Keratinocyte (primary cell): ENCODE data around the gene VAT1L. TPM values are rescaled to one million over a fixed set of nuclear protein-coding genes. Genes with fewer than 3 reads are reported as not detected.

ENCODE experiments used
- DNase-seq: peaks from one replicate; pipeline ENCODE4 v3.0.0-alpha.2; 2011; ENCODE audit warnings: low read depth, missing footprints, low spot score
- FAIRE-seq: peaks from 2 replicates; lab custom pipeline; 2011; peaks lifted over from hg19 to GRCh38; lab: Jason Lieb, UNC
- H2AFZ ChIP-seq: 2 replicates; pipeline ENCODE4 v1.6.0; 2012; ENCODE audit warnings: low read length, control low read depth, inconsistent platforms; ENCODE audit not compliant: control insufficient read depth
- H3K27ac ChIP-seq: 2 replicates; pipeline ENCODE4 v1.5.1; 2011; ENCODE audit warnings: low read length; ENCODE audit not compliant: control insufficient read depth, insufficient read depth
- H3K27me3 ChIP-seq: 3 replicates; pipeline ENCODE4 v1.6.0; 2011; ENCODE audit warnings: low read length; ENCODE audit not compliant: control insufficient read depth, insufficient read depth; ENCODE audit errors: extremely low read depth
- H3K36me3 ChIP-seq, 2 experiments: 2 replicates in 1 of 2; 3 replicates in 1 of 2; pipeline ENCODE4 v1.5.1; 2011; ENCODE audit warnings: low read length in 2 of 2, mild to moderate bottlenecking in 1 of 2; ENCODE audit not compliant: control insufficient read depth in 2 of 2, insufficient read depth in 2 of 2; ENCODE audit errors: extremely low read depth in 1 of 2
- H3K4me1 ChIP-seq: 3 replicates; pipeline ENCODE4 v1.5.1; 2011; ENCODE audit warnings: low read length; ENCODE audit not compliant: control insufficient read depth, insufficient read depth; ENCODE audit errors: extremely low read depth
- H3K4me2 ChIP-seq: 3 replicates; pipeline ENCODE4 v1.6.0; 2011; ENCODE audit warnings: low read depth, low read length; ENCODE audit not compliant: control insufficient read depth, insufficient read depth; ENCODE audit errors: extremely low read depth
- H3K4me3 ChIP-seq, 3 experiments: fragments of 200-600 bp in 1 of 3; sonication (generic) in 1 of 3; 2 replicates in 2 of 3; 3 replicates in 1 of 3; pipeline ENCODE4 v1.5.1; 2011 to 2016; ENCODE audit warnings: low read length in 3 of 3, mild to moderate bottlenecking in 3 of 3, control low read depth in 2 of 3, inconsistent platforms in 1 of 3, low read depth in 1 of 3, mixed read lengths in 1 of 3, mixed run types in 1 of 3, moderate library complexity in 1 of 3; ENCODE audit not compliant: control insufficient read depth in 2 of 3, insufficient read depth in 2 of 3; ENCODE audit errors: extremely low read depth in 1 of 3
- H3K79me2 ChIP-seq: 2 replicates; pipeline ENCODE4 v1.6.0; 2012; ENCODE audit warnings: low read length; ENCODE audit not compliant: control insufficient read depth, insufficient read depth
- H3K9ac ChIP-seq: 3 replicates; pipeline ENCODE4 v1.6.0; 2011; ENCODE audit warnings: low read length; ENCODE audit not compliant: control insufficient read depth, insufficient read depth; ENCODE audit errors: extremely low read depth
- H3K9me1 ChIP-seq: 3 replicates; pipeline ENCODE4 v1.6.0; 2011; ENCODE audit warnings: low read length; ENCODE audit not compliant: control insufficient read depth, insufficient read depth; ENCODE audit errors: extremely low read depth
- H3K9me3 ChIP-seq: 2 replicates; pipeline ENCODE4 v1.5.1; 2012; ENCODE audit warnings: low read depth, low read length; ENCODE audit not compliant: control insufficient read depth
- H4K20me1 ChIP-seq: 3 replicates; pipeline ENCODE4 v1.6.0; 2011; ENCODE audit warnings: low read length; ENCODE audit not compliant: control insufficient read depth, insufficient read depth; ENCODE audit errors: extremely low read depth
- CTCF ChIP-seq, 3 experiments: IDR thresholded peaks in 1 of 3; conservative IDR thresholded peaks in 1 of 3; optimal IDR thresholded peaks in 1 of 3; 2 replicates in 2 of 3; 3 replicates in 1 of 3; pipeline versions ENCODE3 to v1.5.1; 2011; ENCODE audit warnings: low read length in 3 of 3, mild to moderate bottlenecking in 3 of 3, moderate library complexity in 2 of 3, control low read depth in 1 of 3, inconsistent platforms in 1 of 3; ENCODE audit not compliant: insufficient read depth in 2 of 3; ENCODE audit errors: extremely low read depth in 1 of 3
- EZH2 ChIP-seq: IDR thresholded peaks from one replicate; pipeline ENCODE4 v1.6.1; 2012; ENCODE audit warnings: inconsistent platforms, mild to moderate bottlenecking, low read length, moderate library complexity
- dilution Hi-C: fragments of 300-500 bp; cut with MboI; formaldehyde crosslinking; loops from one replicate; pipeline ENCODE4 v1.7.0; 2020; ENCODE audit warnings: low sequenced_read_pairs; ENCODE audit not compliant: extremely low pct_ligation_motif_present
- polyA plus RNA-seq, 5 experiments: library from polyadenylated mRNA; depleted of rRNA in 3 of 5; stranded (reverse) in 3 of 5; stranded (forward) in 1 of 5; unstranded in 1 of 5; fragments of >200 nt; gene quantifications; 1 replicate in 1 of 5; 2 replicates in 3 of 5; 3 replicates in 1 of 5; pipeline versions ENCODE4 v1.2.1 to v1.2.3, GENCODE V29; 2011 to 2012; ENCODE audit warnings: missing spikeins in 2 of 5, low read depth in 1 of 5, low replicate concordance in 1 of 5

Gene VAT1L
- polyA plus RNA-seq, 1 donor (not counting 4 experiments of a cell fraction or from before 2014, with no cell fraction given) = not detected

- Histone ChIP-seq H3K4me2 (no peak overlapping the region), H3K9me3 (no peaks in the 10 kb centered on the region), H3K9me1 (no peaks in the 10 kb centered on the region), H3K79me2 (no peaks in the 10 kb centered on the region), H3K4me3 (no peak overlapping the region), H3K27ac (no peak overlapping the region), H3K4me1 (no peaks in the 10 kb centered on the region), H4K20me1 (no peaks in the 10 kb centered on the region), H3K9ac (no peak overlapping the region), H3K27me3 (no peaks in the 10 kb centered on the region), H3K36me3 (no peaks in the 10 kb centered on the region), H2AFZ (no peak overlapping the region)
- DNase-seq = no peak
- FAIRE-seq = no peak
- dilution Hi-C loops = no loop called here
- no peak for TF ChIP-seq CTCF (optimal IDR thresholded peaks at IDR 0.05 in 1 of 3, IDR thresholded peaks at IDR 0.05 in 1 of 3, conservative IDR thresholded peaks at IDR 0.05 in 1 of 3; ENCODE audit: extremely low read depth in 1 of 3, insufficient read depth in 2 of 3, low read length in 3 of 3)
- no peak for TF ChIP-seq EZH2
Observed at GRCh38 chr16:77920984-77921383, 132.6 kb downstream of the VAT1L start.

DNA sequence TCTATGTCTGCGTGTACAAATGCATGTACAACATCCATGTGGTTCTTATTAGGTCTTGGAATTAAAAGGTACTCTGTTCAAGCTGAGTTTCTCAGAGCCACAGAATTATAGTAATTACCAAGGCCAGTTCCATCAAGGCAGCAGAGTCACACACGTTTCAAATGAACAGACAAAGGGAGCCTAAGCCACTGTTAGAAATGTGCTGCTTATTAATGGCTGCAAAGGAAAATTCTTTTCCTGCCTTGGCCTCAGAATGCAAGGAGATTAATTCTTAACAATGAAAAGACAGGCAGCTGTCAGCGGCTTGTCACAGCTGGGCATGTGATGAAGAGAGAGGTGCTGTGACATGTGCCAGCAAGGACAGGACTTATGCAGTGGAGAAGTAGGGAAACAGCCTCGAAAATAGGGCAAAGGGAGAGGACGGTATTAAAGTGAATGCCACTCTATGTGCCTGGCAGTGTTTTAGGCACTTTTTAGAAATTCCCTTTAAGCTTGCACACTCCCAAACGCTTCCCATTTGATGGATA lies 133.9 kb downstream of the VAT1L start:
- FAIRE-seq = no peak
- Histone ChIP-seq H3K27me3 (no peaks in the 10 kb centered on the region), H2AFZ (no peak overlapping the region), H3K9me3 (no peaks in the 10 kb centered on the region), H3K4me2 (no peak overlapping the region), H3K79me2 (no peaks in the 10 kb centered on the region), H3K36me3 (no peaks in the 10 kb centered on the region), H3K9ac (no peak overlapping the region), H4K20me1 (no peaks in the 10 kb centered on the region), H3K4me3 (no peak overlapping the region), H3K9me1 (no peaks in the 10 kb centered on the region), H3K27ac (no peak overlapping the region), H3K4me1 (no peaks in the 10 kb centered on the region)
- dilution Hi-C loops = no loop called here
- DNase-seq = no peak
- no peak for TF ChIP-seq CTCF (optimal IDR thresholded peaks at IDR 0.05 in 1 of 3, IDR thresholded peaks at IDR 0.05 in 1 of 3, conservative IDR thresholded peaks at IDR 0.05 in 1 of 3; ENCODE audit: extremely low read depth in 1 of 3, insufficient read depth in 2 of 3, low read length in 3 of 3)
- TF ChIP-seq EZH2 = no peak
